Calu3 (cell line): ENCODE measurements around the gene WNT4. TPM values are rescaled to one million over a fixed set of nuclear protein-coding genes. Genes with fewer than 3 reads are reported as not detected.
"Not testable (repeated sequence)": the region's sequence is repeated elsewhere in the genome, so short reads cannot be mapped to it uniquely, and the experiment has no call there.

ENCODE experiments used
- BruUV-seq: library from RNA; stranded (reverse); fragments of 400-500 nt; replicated peaks from 2 replicates; lab custom pipeline; 2021; lab: Mats Ljungman, UMichigan
- CTCF ChIA-PET: fragments of 300-600 bp; sonication (Branson Sonifier 250); formaldehyde crosslinking; loops from one replicate; lab custom pipeline; 2022; ENCODE audit warnings: antibody characterized with exemption; lab: Charles Lee
- DNase-seq: peaks from one replicate; pipeline ENCODE4 v3.0.0; 2022
- H3K27ac Mint-ChIP-seq: one replicate; pipeline ENCODE4 v1.8.0; 2022; ENCODE audit warnings: mixed read lengths; ENCODE audit not compliant: unreplicated experiment
- H3K27me3 Mint-ChIP-seq: one replicate; pipeline ENCODE4 v1.8.0; 2022; ENCODE audit warnings: mixed read lengths; ENCODE audit not compliant: unreplicated experiment
- H3K36me3 Mint-ChIP-seq: one replicate; pipeline ENCODE4 v1.8.0; 2022; ENCODE audit warnings: mild to moderate bottlenecking, moderate library complexity, mixed read lengths; ENCODE audit not compliant: insufficient read depth, unreplicated experiment
- H3K4me1 Mint-ChIP-seq: one replicate; pipeline ENCODE4 v1.8.0; 2022; ENCODE audit warnings: mild to moderate bottlenecking, low read depth, mixed read lengths; ENCODE audit not compliant: unreplicated experiment
- H3K4me3 Mint-ChIP-seq: one replicate; pipeline ENCODE4 v1.8.0; 2022; ENCODE audit warnings: mild to moderate bottlenecking, low read depth, moderate library complexity, mixed read lengths; ENCODE audit not compliant: unreplicated experiment
- H3K9me3 Mint-ChIP-seq: one replicate; pipeline ENCODE4 v1.8.0; 2022; ENCODE audit warnings: low read depth, mixed read lengths; ENCODE audit not compliant: unreplicated experiment
- intact Hi-C: fragments of 100-400 bp; cut with micrococcal nuclease; formaldehyde crosslinking; loops from one replicate; pipeline ENCODE4 v1.10.0; 2022; ENCODE audit not compliant: unreplicated experiment
- total RNA-seq: library from RNA; stranded (reverse); gene quantifications from 2 replicates; pipeline ENCODE4 v1.2.3, GENCODE V29; 2022
- TF ChIP-seq, protein P1 (sequence below): fragments of 200-600 bp; IDR thresholded peaks from one replicate; pipeline ENCODE4 v1.8.0; 2022; ENCODE audit warnings: antibody characterized with exemption; ENCODE audit not compliant: unreplicated experiment

The WNT4 gene
- total RNA-seq, 1 experiment from 2014 or later = 1.9 TPM

DNA sequence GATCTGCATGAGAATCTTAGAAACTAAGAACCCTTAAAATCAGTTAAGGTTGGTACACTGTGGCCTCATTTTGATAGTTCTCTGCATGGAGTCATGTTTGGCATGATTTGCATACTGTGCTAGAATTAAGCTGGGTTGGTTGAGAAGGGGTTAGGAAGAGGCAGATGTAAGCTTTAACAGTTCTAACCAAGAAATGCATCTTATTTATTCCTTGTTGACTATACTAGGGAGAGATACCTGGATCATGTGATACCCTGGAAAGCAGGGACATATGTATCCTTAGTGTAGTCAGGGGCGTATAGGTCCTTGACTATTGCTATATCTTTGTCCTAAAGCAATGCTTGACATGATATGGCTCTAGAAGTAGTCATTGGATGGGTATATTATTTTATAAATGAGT, 49.4 kb downstream of the WNT4 start:
- Mint-ChIP-seq H3K4me1 (peaks cover 28% of the 10 kb centered on the region), H3K9me3 (no peaks in the 10 kb centered on the region), H3K27ac (no peak overlapping the region), H3K4me3 (no peak overlapping the region), H3K27me3 (no peaks in the 10 kb centered on the region), H3K36me3 (peaks cover 47% of the 10 kb centered on the region)
- intact Hi-C loops = loop anchor here (5.0 kb wide), 1 partner anchor 36 kb away; no protein-coding TSS in a partner anchor
- TF ChIP-seq, protein P1, sequence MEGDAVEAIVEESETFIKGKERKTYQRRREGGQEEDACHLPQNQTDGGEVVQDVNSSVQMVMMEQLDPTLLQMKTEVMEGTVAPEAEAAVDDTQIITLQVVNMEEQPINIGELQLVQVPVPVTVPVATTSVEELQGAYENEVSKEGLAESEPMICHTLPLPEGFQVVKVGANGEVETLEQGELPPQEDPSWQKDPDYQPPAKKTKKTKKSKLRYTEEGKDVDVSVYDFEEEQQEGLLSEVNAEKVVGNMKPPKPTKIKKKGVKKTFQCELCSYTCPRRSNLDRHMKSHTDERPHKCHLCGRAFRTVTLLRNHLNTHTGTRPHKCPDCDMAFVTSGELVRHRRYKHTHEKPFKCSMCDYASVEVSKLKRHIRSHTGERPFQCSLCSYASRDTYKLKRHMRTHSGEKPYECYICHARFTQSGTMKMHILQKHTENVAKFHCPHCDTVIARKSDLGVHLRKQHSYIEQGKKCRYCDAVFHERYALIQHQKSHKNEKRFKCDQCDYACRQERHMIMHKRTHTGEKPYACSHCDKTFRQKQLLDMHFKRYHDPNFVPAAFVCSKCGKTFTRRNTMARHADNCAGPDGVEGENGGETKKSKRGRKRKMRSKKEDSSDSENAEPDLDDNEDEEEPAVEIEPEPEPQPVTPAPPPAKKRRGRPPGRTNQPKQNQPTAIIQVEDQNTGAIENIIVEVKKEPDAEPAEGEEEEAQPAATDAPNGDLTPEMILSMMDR = no peak
- no peak for DNase-seq
- CTCF ChIA-PET = no interaction called here
- no TSS peak for BruUV-seq

DNA sequence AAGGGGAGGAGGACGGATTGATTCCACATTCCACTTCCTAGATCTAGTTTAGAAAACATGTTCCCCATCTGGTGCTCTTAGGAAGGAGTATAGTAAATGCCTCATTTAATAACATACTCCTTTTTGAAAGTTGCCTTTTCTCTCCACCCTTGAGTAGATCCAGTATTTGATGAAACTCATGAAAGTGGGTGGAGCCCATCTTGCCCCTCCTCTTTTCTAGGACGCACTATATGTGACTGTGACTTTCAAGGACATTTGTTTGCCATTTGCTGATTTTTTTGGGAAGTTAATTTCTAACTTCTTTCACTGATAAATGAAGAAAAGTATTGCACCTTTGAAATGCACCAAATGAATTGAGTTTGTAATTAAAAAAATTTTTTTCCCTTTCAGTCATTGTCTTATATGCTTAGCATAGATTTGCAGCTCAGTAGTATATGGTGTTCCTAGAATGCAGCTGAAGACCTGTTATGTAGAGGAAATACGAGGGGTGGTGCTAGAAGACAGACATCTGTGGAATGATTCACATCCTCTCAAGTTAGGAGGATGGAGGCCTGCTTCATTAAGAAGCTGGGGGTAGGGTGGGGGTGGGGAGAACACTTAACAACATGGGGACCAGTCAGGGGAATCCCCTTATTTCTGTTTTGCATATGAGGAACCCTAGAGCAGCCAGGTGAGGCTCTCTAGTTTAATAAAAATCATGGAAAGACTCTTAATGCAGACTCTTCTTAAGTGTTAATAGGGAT, 50.7 kb downstream of the WNT4 start:
- Mint-ChIP-seq H3K4me1 (peaks cover 36% of the 10 kb centered on the region), H3K36me3 (peaks cover 46% of the 10 kb centered on the region)
- H3K27ac Mint-ChIP-seq, DNase-seq, CTCF ChIA-PET, H3K9me3 Mint-ChIP-seq, H3K4me3 Mint-ChIP-seq, BruUV-seq, H3K27me3 Mint-ChIP-seq: not testable (repeated sequence)
- intact Hi-C loops = loop anchor here (5.0 kb wide), 1 partner anchor 35 kb away; no protein-coding TSS in a partner anchor

GRCh38 chr1:22090867-22091266, 52.0 kb downstream of the WNT4 start:
- no peak for DNase-seq
- TF ChIP-seq, protein P1 = no peak
- H3K9me3 Mint-ChIP-seq = no peaks in the 10 kb centered on the region
- no peaks in the 10 kb centered on the region for H3K27me3 Mint-ChIP-seq
- H3K27ac Mint-ChIP-seq = peak overlapping the region; percentile 56
- intact Hi-C loops = loop anchor here (5.0 kb wide), 1 partner anchor 34 kb away; no protein-coding TSS in a partner anchor
- CTCF ChIA-PET = no interaction called here
- H3K36me3 Mint-ChIP-seq = peaks cover 57% of the 10 kb centered on the region
- H3K4me3 Mint-ChIP-seq = no peak overlapping the region
- no TSS peak for BruUV-seq
- H3K4me1 Mint-ChIP-seq = peaks cover 36% of the 10 kb centered on the region

GRCh38 chr1:22089787-22090186, 53.1 kb downstream of the WNT4 start:
- Mint-ChIP-seq H3K4me3 (no peak overlapping the region), H3K27ac (peak overlapping the region; percentile 25), H3K27me3 (no peaks in the 10 kb centered on the region), H3K36me3 (peaks cover 56% of the 10 kb centered on the region), H3K9me3 (no peaks in the 10 kb centered on the region), H3K4me1 (peaks cover 36% of the 10 kb centered on the region)
- intact Hi-C loops = loop anchor here (5.0 kb wide), 1 partner anchor 32 kb away; no protein-coding TSS in a partner anchor
- no TSS peak for BruUV-seq
- TF ChIP-seq, protein P1 = no peak
- DNase-seq = no peak
- CTCF ChIA-PET = no interaction called here

DNA sequence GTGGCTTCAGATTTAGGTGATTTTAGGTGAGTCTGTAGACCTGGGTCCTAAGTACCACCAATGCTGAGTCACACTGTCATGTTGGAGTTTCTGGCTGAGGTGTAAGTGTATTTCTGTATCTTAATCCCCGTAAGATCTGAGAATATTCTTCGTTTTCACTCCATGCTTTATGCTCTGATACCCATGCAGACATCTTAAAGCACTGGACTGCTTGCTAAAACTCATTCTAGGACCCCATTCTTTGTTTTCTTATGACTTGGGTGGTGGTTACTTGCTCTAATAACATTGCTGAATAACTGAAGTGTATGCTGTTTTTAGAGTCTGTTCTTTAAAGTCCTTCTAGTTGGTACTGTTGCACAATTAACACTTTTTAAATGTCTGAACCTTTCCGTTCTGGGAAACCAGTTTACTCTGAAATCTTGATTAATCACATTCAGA, 53.7 kb downstream of the WNT4 start:
- Mint-ChIP-seq H3K27ac (no peak overlapping the region), H3K4me3 (no peak overlapping the region), H3K36me3 (peaks cover 59% of the 10 kb centered on the region), H3K9me3 (no peaks in the 10 kb centered on the region), H3K4me1 (peaks cover 36% of the 10 kb centered on the region), H3K27me3 (no peaks in the 10 kb centered on the region)
- no TSS peak for BruUV-seq
- CTCF ChIA-PET = no interaction called here
- no peak for DNase-seq
- intact Hi-C loops = no loop called here
- TF ChIP-seq, protein P1 = no peak
